Gastrocnemius medialis (tissue), 4 donors: ENCODE measurements around the gene SEC61A2. TPM values are rescaled to one million over a fixed set of nuclear protein-coding genes. Genes with fewer than 3 reads are reported as not detected.

Experiments used
- ATAC-seq, 2 donors: fragments of 150-250 bp; one replicate each; pipeline ENCODE4 v1.9.1; 2016
- DNase-seq, 2 donors: peaks; one replicate each; pipeline ENCODE4 v3.0.0-alpha.2; 2019
- H3K27ac ChIP-seq, 4 donors: fragments of 200-600 bp; sonication (generic); 1 replicate in 1 of 4; 2 replicates in 3 of 4; pipeline ENCODE4 v1.5.1; 2016 to 2018; ENCODE audit warnings: mild to moderate bottlenecking in 2 of 4, moderate library complexity in 1 of 4
- H3K27me3 ChIP-seq, 3 donors: fragments of 200-600 bp; sonication (generic) in 2 of 3; 1 replicate in 1 of 3; 2 replicates in 2 of 3; pipeline versions ENCODE4 v1.5.1 to v1.6.0; 2016 to 2019; ENCODE audit warnings: mild to moderate bottlenecking in 1 of 3, moderate library complexity in 1 of 3
- H3K36me3 ChIP-seq, 2 donors: fragments of 200-600 bp; sonication (generic) in 1 of 2; one replicate each; pipeline ENCODE4 v1.5.1; 2017 to 2018
- H3K4me1 ChIP-seq, 2 donors: fragments of 200-600 bp; sonication (generic) in 1 of 2; one replicate each; pipeline ENCODE4 v1.5.1; 2016 to 2017; ENCODE audit warnings: mild to moderate bottlenecking in 2 of 2
- H3K4me3 ChIP-seq, 4 donors: fragments of 200-600 bp; sonication (generic) in 3 of 4; 1 replicate in 1 of 4; 2 replicates in 3 of 4; pipeline ENCODE4 v1.5.1; 2016 to 2019; ENCODE audit warnings: mild to moderate bottlenecking in 2 of 4
- H3K9me3 ChIP-seq, 3 donors: fragments of 200-600 bp; sonication (generic) in 2 of 3; 1 replicate in 1 of 3; 2 replicates in 2 of 3; pipeline ENCODE4 v1.5.1; 2016 to 2019
- CTCF ChIP-seq, 5 experiments: fragments of 450-650 bp in 3 of 5; fragments of 200-600 bp in 2 of 5; sonication (generic) in 2 of 5; IDR thresholded peaks in 4 of 5; conservative IDR thresholded peaks in 1 of 5; 1 replicate in 4 of 5; 2 replicates in 1 of 5; pipeline ENCODE4 v1.5.1; 2016 to 2019; ENCODE audit warnings: antibody characterized with exemption in 5 of 5, mild to moderate bottlenecking in 3 of 5, moderate library complexity in 3 of 5
- POLR2A ChIP-seq, 2 donors: fragments of 450-650 bp; IDR thresholded peaks; one replicate each; pipeline ENCODE4 v1.6.1; 2017; ENCODE audit warnings: antibody characterized with exemption in 2 of 2, mild to moderate bottlenecking in 2 of 2, moderate library complexity in 2 of 2
- in situ Hi-C, 4 donors: fragments of 200-750 bp; cut with MboI; loops; one replicate each; pipeline versions ENCODE4 v1.15.0 to v1.8.0; 2017; ENCODE audit warnings: low sequenced_read_pairs in 4 of 4
- intact Hi-C: fragments of 100-400 bp; cut with DNase I; formaldehyde crosslinking; loops from one replicate; pipeline ENCODE4 v1.15.1; 2023; ENCODE audit warnings: low total_unique reads
- total RNA-seq, 4 donors: library from RNA; depleted of rRNA; stranded (reverse); fragments of >200 nt; gene quantifications; one replicate each; pipeline versions ENCODE4 v1.1.0 to v1.2.3, GENCODE V29; 2016

Gene SEC61A2
- total RNA-seq, 4 donors from 2014 or later, result 6.0 to 9.4 (median 8.6) TPM

DNA sequence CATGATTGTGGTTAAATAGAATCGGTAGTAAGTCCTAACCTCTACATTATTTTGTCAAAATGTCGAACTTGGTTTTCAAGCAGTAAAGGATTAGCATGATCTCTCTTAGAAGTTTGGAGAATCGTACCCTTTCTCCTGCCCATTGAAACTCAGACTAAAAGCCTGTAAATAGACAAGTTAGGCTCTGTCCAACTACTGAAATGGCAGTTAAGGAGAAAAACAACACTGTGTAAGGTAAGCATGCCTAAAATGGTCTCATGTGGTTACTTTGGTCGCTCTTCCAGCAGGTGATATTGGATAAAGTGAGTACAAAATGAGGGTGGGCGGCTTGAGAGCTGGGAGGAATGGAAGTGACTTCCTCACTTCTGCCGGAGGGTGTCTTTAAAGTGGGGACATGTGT, 25.0 kb downstream of the SEC61A2 start:
- H3K9me3 ChIP-seq, result no peaks in the 10 kb centered on the region
- in situ Hi-C loops, result no loop called here
- H3K4me3 ChIP-seq, result no peak overlapping the region
- no peak overlapping the region for H3K27ac ChIP-seq
- no peak for TF ChIP-seq POLR2A (IDR thresholded peaks at IDR 0.05)
- no peak for TF ChIP-seq CTCF (IDR thresholded peaks at IDR 0.05 in 4 of 5, conservative IDR thresholded peaks at IDR 0.05 in 1 of 5)
- no peak for ATAC-seq
- intact Hi-C loops, result no loop called here
- no peak for DNase-seq
- no peaks in the 10 kb centered on the region for H3K27me3 ChIP-seq
- peaks cover 0 to 24% of the 10 kb centered on the region in 2 donors for H3K36me3 ChIP-seq
- no peaks in the 10 kb centered on the region for H3K4me1 ChIP-seq

GRCh38 chr10:12156367-12157123, 27.1 kb downstream of the SEC61A2 start:
- H3K4me1 ChIP-seq, result no peaks in the 10 kb centered on the region
- H3K4me3 ChIP-seq, result no peak overlapping the region
- ATAC-seq, result no peak
- no peaks in the 10 kb centered on the region for H3K27me3 ChIP-seq
- DNase-seq, result no peak
- peaks cover 0 to 29% of the 10 kb centered on the region in 2 donors for H3K36me3 ChIP-seq
- H3K27ac ChIP-seq, result no peak overlapping the region
- no peak for TF ChIP-seq CTCF (IDR thresholded peaks at IDR 0.05 in 4 of 5, conservative IDR thresholded peaks at IDR 0.05 in 1 of 5)
- TF ChIP-seq POLR2A (IDR thresholded peaks at IDR 0.05), result no peak
- intact Hi-C loops (no loop called here), in situ Hi-C loops (no loop called here)
- no peaks in the 10 kb centered on the region for H3K9me3 ChIP-seq

DNA sequence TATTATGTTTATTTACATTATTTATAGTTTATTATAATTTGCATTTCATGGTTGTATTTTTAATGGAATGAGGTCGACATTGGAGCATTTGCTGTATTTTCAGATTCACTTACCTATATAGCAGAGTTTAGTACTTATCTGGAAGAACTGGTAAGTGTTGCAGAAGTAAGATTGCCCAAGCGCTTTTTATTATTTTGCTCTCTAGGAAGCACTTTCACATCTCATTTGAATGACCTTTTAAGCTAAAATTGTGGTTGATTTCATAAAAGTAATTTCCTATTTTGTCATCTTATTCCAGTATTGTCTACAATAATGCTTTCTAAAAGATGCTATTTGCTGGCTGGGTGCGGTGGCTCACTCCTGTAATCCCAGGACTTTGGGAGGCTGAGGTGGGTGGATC, 28.6 kb downstream of the SEC61A2 start:
- H3K27ac ChIP-seq, result no peak overlapping the region
- DNase-seq (no peak), ATAC-seq (no peak)
- H3K9me3 ChIP-seq, result no peaks in the 10 kb centered on the region
- intact Hi-C loops, result no loop called here
- H3K4me1 ChIP-seq, result no peaks in the 10 kb centered on the region
- peaks cover 0 to 44% of the 10 kb centered on the region in 2 donors for H3K36me3 ChIP-seq
- in situ Hi-C loops, result no loop called here
- H3K4me3 ChIP-seq, result no peak overlapping the region
- TF ChIP-seq POLR2A (IDR thresholded peaks at IDR 0.05) (no peak), CTCF (IDR thresholded peaks at IDR 0.05 in 4 of 5, conservative IDR thresholded peaks at IDR 0.05 in 1 of 5) (no peak)
- H3K27me3 ChIP-seq, result no peaks in the 10 kb centered on the region

DNA sequence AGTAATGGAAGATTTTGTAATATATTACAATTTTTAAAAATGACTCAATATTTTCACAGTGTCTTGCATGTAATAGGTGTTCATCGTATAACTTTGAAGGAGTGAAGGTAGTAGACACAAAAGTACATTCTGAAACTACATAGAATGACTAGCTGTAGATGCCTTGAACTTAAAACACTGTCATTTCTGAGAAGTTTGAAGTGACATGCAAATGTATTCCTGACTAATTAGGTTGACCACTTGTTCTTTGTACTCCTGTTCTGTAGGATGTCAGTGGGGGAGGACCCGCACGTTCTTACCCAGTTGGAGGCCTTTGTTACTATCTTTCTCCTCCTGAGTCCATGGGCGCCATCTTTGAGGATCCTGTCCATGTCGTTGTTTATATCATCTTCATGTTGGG, 31.2 kb downstream of the SEC61A2 start:
- Histone ChIP-seq H3K27ac (no peak overlapping the region), H3K36me3 (peaks cover 0 to 55% of the 10 kb centered on the region in 2 donors), H3K4me3 (no peak overlapping the region), H3K27me3 (no peaks in the 10 kb centered on the region), H3K4me1 (no peaks in the 10 kb centered on the region), H3K9me3 (no peaks in the 10 kb centered on the region)
- intact Hi-C loops (no loop called here), in situ Hi-C loops (no loop called here)
- ATAC-seq (no peak), DNase-seq (no peak)
- TF ChIP-seq CTCF (IDR thresholded peaks at IDR 0.05 in 4 of 5, conservative IDR thresholded peaks at IDR 0.05 in 1 of 5) (no peak), POLR2A (IDR thresholded peaks at IDR 0.05) (no peak)

DNA sequence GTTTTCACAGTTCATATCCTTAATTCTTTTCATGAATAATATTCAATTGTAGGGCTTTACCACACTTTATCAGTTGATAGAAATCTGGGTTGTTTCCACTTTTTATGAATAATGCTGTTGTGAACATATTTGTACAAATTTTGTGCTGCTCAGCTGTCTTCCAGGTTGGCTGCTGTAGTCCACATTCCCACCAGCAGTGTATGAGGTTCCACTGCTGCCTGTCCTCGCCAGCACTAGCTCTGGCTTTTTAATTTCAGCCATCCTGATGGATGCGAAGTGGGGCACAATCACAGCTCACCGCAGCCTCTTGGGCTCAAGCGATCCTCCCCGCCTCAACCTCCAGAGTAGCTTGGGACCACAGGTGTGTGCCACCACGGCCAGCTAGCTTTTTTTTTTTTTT, 33.5 kb downstream of the SEC61A2 start:
- no peak overlapping the region for H3K4me3 ChIP-seq
- no peak for ATAC-seq
- H3K36me3 ChIP-seq, result peaks cover 0 to 74% of the 10 kb centered on the region in 2 donors
- H3K27ac ChIP-seq, result no peak overlapping the region
- H3K27me3 ChIP-seq, result no peaks in the 10 kb centered on the region
- in situ Hi-C loops, result no loop called here
- H3K4me1 ChIP-seq, result no peaks in the 10 kb centered on the region
- no peaks in the 10 kb centered on the region for H3K9me3 ChIP-seq
- intact Hi-C loops, result no loop called here
- no peak for DNase-seq
- TF ChIP-seq CTCF (IDR thresholded peaks at IDR 0.05 in 4 of 5, conservative IDR thresholded peaks at IDR 0.05 in 1 of 5), result no peak
- no peak for TF ChIP-seq POLR2A (IDR thresholded peaks at IDR 0.05)
